Measurements from ENCODE around the gene FBXO22.

GRCh38 chr15:75918135-75918534, 14.5 kb downstream of the FBXO22 start:
- TF ChIP-seq POLR2AphosphoS5 (IDR thresholded peaks at IDR 0.05; ENCODE audit: low read depth) (no peak), CTCF (IDR thresholded peaks at IDR 0.05; ENCODE audit: insufficient read depth, low read length) (no peak)

All from HL-60 (cell line).